Measurements from ENCODE around the gene RCC1.
A peak's percentile ranks its signal among the peaks of the same experiment; 100 is the strongest.
"Not testable (repeated sequence)": the region's sequence is repeated elsewhere in the genome, so short reads cannot be mapped to it uniquely, and the experiment has no call there.

RCC1 gene

DNA sequence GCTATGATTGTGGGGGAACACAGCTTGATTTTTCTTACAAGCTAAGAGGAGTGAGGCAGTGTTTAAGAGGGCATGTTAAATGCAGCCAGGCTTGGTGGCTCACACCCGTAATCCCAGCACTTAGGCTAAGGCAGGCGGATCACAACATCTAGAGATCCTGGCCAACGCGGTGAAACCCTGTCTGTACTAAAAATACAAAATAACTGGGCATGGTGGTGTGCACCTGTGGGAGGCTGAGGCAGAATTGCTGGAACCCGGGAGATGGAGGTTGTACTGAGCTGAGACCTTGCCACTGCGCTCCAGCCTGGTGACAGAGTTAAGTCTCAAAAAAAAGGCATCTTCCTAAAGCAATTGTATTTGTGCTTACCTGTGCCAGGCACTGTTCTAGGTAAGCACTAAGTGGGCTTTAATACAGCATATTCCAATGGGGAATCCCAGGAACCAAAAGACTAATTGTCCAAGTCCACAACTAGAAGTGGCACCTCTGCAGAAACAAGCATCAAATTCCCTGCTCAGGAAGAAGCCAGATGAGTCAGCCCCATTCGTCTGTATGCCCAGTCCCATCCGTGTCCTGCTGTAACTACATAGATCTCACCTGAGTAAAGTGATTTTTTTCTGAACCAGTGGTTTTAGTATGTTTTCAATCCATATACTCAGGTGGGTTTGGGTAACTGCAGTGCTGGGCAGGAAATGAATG lies 4.6 kb downstream of the RCC1 start:
- H3K4me1 ChIP-seq (ENCODE audit: control extremely low read depth in 1 of 4, control insufficient read depth in 4 of 4, insufficient read depth in 4 of 4, low read length in 3 of 4): peaks cover 30 to 48% (median 38%) of the 10 kb centered on the region in 4 experiments

DNA sequence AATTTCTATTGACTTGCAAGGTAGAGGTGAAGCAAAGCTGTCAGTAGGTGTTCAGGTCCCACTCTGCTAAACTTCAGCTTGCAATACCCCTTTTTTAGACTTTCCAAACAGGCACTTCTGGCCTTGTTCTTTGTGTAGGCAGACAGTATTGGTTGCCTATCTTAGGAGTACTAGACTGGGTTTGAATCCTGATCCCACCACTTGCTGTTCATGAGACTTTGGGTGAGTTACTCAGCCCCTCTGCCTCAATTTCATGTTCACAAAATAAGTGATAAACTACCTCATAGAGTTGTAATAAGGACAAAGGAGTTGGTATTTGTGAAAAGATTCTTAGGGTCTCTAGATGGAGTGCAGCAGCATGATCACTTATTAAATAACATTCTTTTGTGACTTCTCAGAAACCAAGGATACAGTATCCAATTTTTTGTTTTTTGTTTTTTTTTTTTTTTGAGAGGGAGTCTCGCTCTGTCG lies 5.2 kb downstream of the RCC1 start:
- Histone ChIP-seq H3K27ac (ENCODE audit: insufficient read depth in 1 of 2, low read depth in 1 of 2, low read length in 2 of 2, poor library complexity in 1 of 2, severe bottlenecking in 2 of 2) (peak overlapping the region in 1 of 2 experiments; percentile 95), H3K27me3 (replicated peaks in 2 of 5; ENCODE audit: control insufficient read depth in 4 of 5, insufficient read depth in 5 of 5, low read length in 4 of 5) (no peaks in the 10 kb centered on the region), H3K4me1 (ENCODE audit: control extremely low read depth in 1 of 4, control insufficient read depth in 4 of 4, insufficient read depth in 4 of 4, low read length in 3 of 4) (peaks cover 30 to 48% (median 38%) of the 10 kb centered on the region in 4 experiments), H3K36me3 (ENCODE audit: control insufficient read depth in 4 of 4, insufficient read depth in 4 of 4, low read length in 3 of 4) (peaks cover 28 to 63% (median 53%) of the 10 kb centered on the region in 4 experiments), H3K4me3 (ENCODE audit: control insufficient read depth in 1 of 7, extremely low read depth in 1 of 7, insufficient read depth in 4 of 7, low read depth in 2 of 7, low read length in 6 of 7) (peak overlapping the region in 3 of 7 experiments; percentile 1 to 28 (median 8)), H3K9me3 (ENCODE audit: control extremely low read depth in 1 of 5, control insufficient read depth in 4 of 5, insufficient read depth in 2 of 5, low read depth in 1 of 5, low read length in 4 of 5) (no peaks in the 10 kb centered on the region)
- ChIA-PET CTCF (interaction anchor here (1.0 to 1.9 kb wide), 3 partner anchors 16 to 42 kb away, joined by 3 to 4 read pairs (median 3); partner anchors contain the start of gene TRNAU1AP), POLR2A (interaction anchor here (2.1 kb wide), 1 partner anchor 7 kb away, joined by 7 read pairs; no protein-coding TSS in a partner anchor)
- DNase-seq: no peak
- WGBS (ENCODE audit: insufficient coverage): 100% methylated on average over 1 of the region's 2 CpGs

More for the DNA sequence above, 4.6 kb downstream of the RCC1 start:
- Histone ChIP-seq H3K27ac (ENCODE audit: insufficient read depth in 1 of 2, low read depth in 1 of 2, low read length in 2 of 2, poor library complexity in 1 of 2, severe bottlenecking in 2 of 2) (peak overlapping the region in 1 of 2 experiments; percentile 95), H3K36me3 (ENCODE audit: control insufficient read depth in 4 of 4, insufficient read depth in 4 of 4, low read length in 3 of 4) (peaks cover 28 to 63% (median 53%) of the 10 kb centered on the region in 4 experiments), H3K4me3 (ENCODE audit: control insufficient read depth in 1 of 7, extremely low read depth in 1 of 7, insufficient read depth in 4 of 7, low read depth in 2 of 7, low read length in 6 of 7) (peak overlapping the region in 5 of 7 experiments; percentile 13 to 99 (median 94)), H3K9me3 (ENCODE audit: control extremely low read depth in 1 of 5, control insufficient read depth in 4 of 5, insufficient read depth in 2 of 5, low read depth in 1 of 5, low read length in 4 of 5) (no peaks in the 10 kb centered on the region), H3K27me3 (replicated peaks in 2 of 5; ENCODE audit: control insufficient read depth in 4 of 5, insufficient read depth in 5 of 5, low read length in 4 of 5) (no peaks in the 10 kb centered on the region)
- 89% methylated on average over 8 of the region's 8 CpGs for WGBS (ENCODE audit: insufficient coverage)
- DNase-seq: no peak
- ChIA-PET CTCF (interaction anchor here (1.0 to 1.9 kb wide), 4 partner anchors 8 to 43 kb away, joined by 3 to 4 read pairs (median 4); partner anchors contain the start of gene TRNAU1AP), POLR2A (interaction anchor here (0.9 to 2.1 kb wide), 3 partner anchors 8 to 115 kb away, joined by 3 to 7 read pairs (median 3); no protein-coding TSS in a partner anchor)

DNA sequence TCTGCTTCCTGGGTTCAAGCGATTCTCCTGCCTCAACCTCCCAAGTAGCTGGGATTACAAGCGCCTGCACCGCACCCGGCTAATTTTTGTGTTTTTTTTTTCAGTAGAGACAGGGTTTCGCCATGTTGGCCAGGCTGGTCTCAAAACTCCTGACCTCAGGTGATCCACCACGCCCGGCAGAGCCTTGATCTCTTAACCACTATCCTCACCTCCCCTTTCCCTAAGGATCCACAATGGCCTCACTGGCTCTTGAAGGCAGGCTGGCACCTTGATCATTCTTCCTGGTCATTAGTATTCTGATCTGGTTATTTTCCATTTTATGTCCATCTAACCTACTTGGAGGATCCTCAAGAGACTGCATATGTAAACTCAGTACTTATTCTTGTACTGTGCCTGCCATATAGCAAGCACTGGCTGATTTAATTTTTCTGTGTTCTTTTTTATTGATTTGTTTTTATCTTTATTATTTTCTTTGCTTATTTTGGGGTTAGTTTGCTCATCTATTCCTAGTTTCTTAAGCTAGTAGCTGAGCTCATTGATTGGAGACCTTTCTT lies 6.3 kb downstream of the RCC1 start:
- no peaks in the 10 kb centered on the region for H3K9me3 ChIP-seq (ENCODE audit: control extremely low read depth in 1 of 5, control insufficient read depth in 4 of 5, insufficient read depth in 2 of 5, low read depth in 1 of 5, low read length in 4 of 5)
- ChIA-PET CTCF (no interaction called here), POLR2A (interaction anchor here (0.7 kb wide), 1 partner anchor 22 kb away, joined by 3 read pairs; no protein-coding TSS in a partner anchor)
- DNase-seq: no peak
- peaks cover 30 to 42% (median 37%) of the 10 kb centered on the region in 4 experiments for H3K4me1 ChIP-seq (ENCODE audit: control extremely low read depth in 1 of 4, control insufficient read depth in 4 of 4, insufficient read depth in 4 of 4, low read length in 3 of 4)
- H3K4me3 ChIP-seq (ENCODE audit: control insufficient read depth in 1 of 7, extremely low read depth in 1 of 7, insufficient read depth in 4 of 7, low read depth in 2 of 7, low read length in 6 of 7): no peak overlapping the region
- H3K36me3 ChIP-seq (ENCODE audit: control insufficient read depth in 4 of 4, insufficient read depth in 4 of 4, low read length in 3 of 4): peaks cover 28 to 63% (median 49%) of the 10 kb centered on the region in 4 experiments
- H3K27me3 ChIP-seq (replicated peaks in 2 of 5; ENCODE audit: control insufficient read depth in 4 of 5, insufficient read depth in 5 of 5, low read length in 4 of 5): no peaks in the 10 kb centered on the region
- H3K27ac ChIP-seq (ENCODE audit: insufficient read depth in 1 of 2, low read depth in 1 of 2, low read length in 2 of 2, poor library complexity in 1 of 2, severe bottlenecking in 2 of 2): peak overlapping the region in 1 of 2 experiments; percentile 3
- 98% methylated on average over 7 of the region's 7 CpGs for WGBS (ENCODE audit: insufficient coverage)

DNA sequence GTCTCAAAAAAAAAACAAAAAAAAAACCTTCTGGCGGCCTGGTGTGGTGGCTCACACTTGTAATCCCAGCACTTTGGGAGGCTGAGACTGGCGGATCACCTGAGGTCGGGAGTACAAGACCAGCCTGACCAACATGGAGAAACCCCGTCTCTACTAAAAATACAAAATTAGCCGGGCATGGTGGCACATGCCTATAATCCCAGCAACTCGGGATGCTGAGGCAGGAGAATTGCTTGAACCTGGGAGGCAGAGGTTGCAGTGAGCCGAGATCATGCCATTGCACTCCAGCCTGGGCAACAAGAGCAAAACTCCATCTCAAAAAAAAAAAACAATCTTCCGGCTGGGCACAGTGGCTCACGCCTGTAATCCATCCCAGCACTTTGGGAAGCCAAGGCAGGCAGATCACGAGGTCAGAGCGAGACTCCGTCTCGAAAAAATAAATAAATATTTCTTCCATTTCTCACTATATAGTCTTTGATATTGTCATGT lies 8.6 kb downstream of the RCC1 start:
- peaks cover 16 to 34% (median 27%) of the 10 kb centered on the region in 4 experiments for H3K4me1 ChIP-seq (ENCODE audit: control extremely low read depth in 1 of 4, control insufficient read depth in 4 of 4, insufficient read depth in 4 of 4, low read length in 3 of 4)
- not testable (repeated sequence) for H3K27me3 ChIP-seq (replicated peaks in 2 of 5; ENCODE audit: control insufficient read depth in 4 of 5, insufficient read depth in 5 of 5, low read length in 4 of 5); DNase-seq; H3K9me3 ChIP-seq (ENCODE audit: control extremely low read depth in 1 of 5, control insufficient read depth in 4 of 5, insufficient read depth in 2 of 5, low read depth in 1 of 5, low read length in 4 of 5); H3K4me3 ChIP-seq (ENCODE audit: control insufficient read depth in 1 of 7, extremely low read depth in 1 of 7, insufficient read depth in 4 of 7, low read depth in 2 of 7, low read length in 6 of 7); H3K27ac ChIP-seq (ENCODE audit: insufficient read depth in 1 of 2, low read depth in 1 of 2, low read length in 2 of 2, poor library complexity in 1 of 2, severe bottlenecking in 2 of 2)
- peaks cover 23 to 50% (median 28%) of the 10 kb centered on the region in 4 experiments for H3K36me3 ChIP-seq (ENCODE audit: control insufficient read depth in 4 of 4, insufficient read depth in 4 of 4, low read length in 3 of 4)
- POLR2A ChIA-PET: interaction anchor here (0.6 kb wide), 1 partner anchor 54 kb away, joined by 3 read pairs; no protein-coding TSS in a partner anchor
- CTCF ChIA-PET: interaction anchor here (1.4 kb wide), 1 partner anchor 90 kb away, joined by 4 read pairs; no protein-coding TSS in a partner anchor
- 96% methylated on average over 7 of the region's 13 CpGs for WGBS (ENCODE audit: insufficient coverage)

DNA sequence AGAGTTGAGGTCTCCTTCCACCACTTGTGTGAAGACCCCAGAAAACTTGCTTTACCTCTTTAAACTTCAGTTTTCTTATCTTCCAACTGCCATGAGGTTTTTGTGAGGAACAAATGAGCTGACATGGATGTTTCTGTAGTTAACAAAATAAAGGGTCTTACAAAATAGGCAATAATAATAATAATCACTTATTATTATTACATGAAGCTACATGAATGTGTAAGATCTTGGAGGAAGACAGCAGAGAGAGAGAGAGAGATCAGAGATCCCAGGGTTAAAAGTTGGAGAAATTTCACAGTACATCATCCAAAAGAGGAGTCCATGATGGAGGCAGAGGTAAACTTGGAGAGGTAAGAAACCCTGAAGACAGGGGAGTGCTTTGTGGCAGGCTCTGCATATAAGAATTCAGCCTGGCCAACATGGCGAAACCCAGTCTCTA lies 10.7 kb downstream of the RCC1 start:
- CTCF ChIA-PET: interaction anchor here (1.4 to 3.2 kb wide), 2 partner anchors 87 to 95 kb away, joined by 3 to 28 read pairs; no protein-coding TSS in a partner anchor
- Histone ChIP-seq H3K36me3 (ENCODE audit: control insufficient read depth in 4 of 4, insufficient read depth in 4 of 4, low read length in 3 of 4) (peaks cover 8 to 29% (median 17%) of the 10 kb centered on the region in 4 experiments), H3K27me3 (replicated peaks in 2 of 5; ENCODE audit: control insufficient read depth in 4 of 5, insufficient read depth in 5 of 5, low read length in 4 of 5) (no peaks in the 10 kb centered on the region), H3K4me3 (ENCODE audit: control insufficient read depth in 1 of 7, extremely low read depth in 1 of 7, insufficient read depth in 4 of 7, low read depth in 2 of 7, low read length in 6 of 7) (no peak overlapping the region), H3K4me1 (ENCODE audit: control extremely low read depth in 1 of 4, control insufficient read depth in 4 of 4, insufficient read depth in 4 of 4, low read length in 3 of 4) (peaks cover 2 to 22% (median 18%) of the 10 kb centered on the region in 4 experiments), H3K27ac (ENCODE audit: insufficient read depth in 1 of 2, low read depth in 1 of 2, low read length in 2 of 2, poor library complexity in 1 of 2, severe bottlenecking in 2 of 2) (peak overlapping the region in 1 of 2 experiments; percentile 14), H3K9me3 (ENCODE audit: control extremely low read depth in 1 of 5, control insufficient read depth in 4 of 5, insufficient read depth in 2 of 5, low read depth in 1 of 5, low read length in 4 of 5) (no peaks in the 10 kb centered on the region)
- WGBS (ENCODE audit: insufficient coverage): 91% methylated on average over 1 of the region's 1 CpG
- no peak for DNase-seq
- POLR2A ChIA-PET: interaction anchor here (0.6 kb wide), 1 partner anchor 63 kb away, joined by 6 read pairs; no protein-coding TSS in a partner anchor

DNA sequence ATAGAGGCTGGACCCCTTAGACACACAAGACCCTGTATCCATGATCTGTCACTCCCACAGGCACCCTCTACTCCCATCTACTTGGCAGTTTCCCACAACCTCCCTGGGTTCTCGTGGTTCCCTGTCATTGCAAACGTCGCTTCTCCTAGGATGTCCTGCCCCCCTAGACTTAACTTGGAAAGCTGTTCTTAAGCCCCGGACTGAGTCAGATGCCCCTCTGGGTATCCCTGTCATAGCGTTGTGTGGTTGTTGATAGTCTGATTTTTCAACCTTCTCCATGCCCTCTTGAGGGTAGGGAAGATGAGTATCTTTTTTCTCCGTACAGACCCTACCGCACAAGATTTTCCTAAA lies 11.8 kb downstream of the RCC1 start:
- ChIA-PET POLR2A (interaction anchor here (1.7 kb wide), 1 partner anchor 85 kb away, joined by 4 read pairs; no protein-coding TSS in a partner anchor), CTCF (interaction anchor here (0.7 to 3.2 kb wide), 5 partner anchors 9 to 86 kb away, joined by 3 to 28 read pairs (median 5); no protein-coding TSS in a partner anchor)
- Histone ChIP-seq H3K9me3 (ENCODE audit: control extremely low read depth in 1 of 5, control insufficient read depth in 4 of 5, insufficient read depth in 2 of 5, low read depth in 1 of 5, low read length in 4 of 5) (no peaks in the 10 kb centered on the region), H3K27me3 (replicated peaks in 2 of 5; ENCODE audit: control insufficient read depth in 4 of 5, insufficient read depth in 5 of 5, low read length in 4 of 5) (no peaks in the 10 kb centered on the region), H3K36me3 (ENCODE audit: control insufficient read depth in 4 of 4, insufficient read depth in 4 of 4, low read length in 3 of 4) (peaks cover 4 to 24% (median 13%) of the 10 kb centered on the region in 4 experiments), H3K27ac (ENCODE audit: insufficient read depth in 1 of 2, low read depth in 1 of 2, low read length in 2 of 2, poor library complexity in 1 of 2, severe bottlenecking in 2 of 2) (peak overlapping the region in 1 of 2 experiments; percentile 61), H3K4me1 (ENCODE audit: control extremely low read depth in 1 of 4, control insufficient read depth in 4 of 4, insufficient read depth in 4 of 4, low read length in 3 of 4) (peaks cover 2 to 20% (median 18%) of the 10 kb centered on the region in 4 experiments), H3K4me3 (ENCODE audit: control insufficient read depth in 1 of 7, extremely low read depth in 1 of 7, insufficient read depth in 4 of 7, low read depth in 2 of 7, low read length in 6 of 7) (peak overlapping the region in 6 of 7 experiments; percentile 78 to 93 (median 80))
- 20% methylated on average over 1 of the region's 7 CpGs for WGBS (ENCODE audit: insufficient coverage)
- DNase-seq: no peak

Data from common myeloid progenitor, CD34-positive (primary cell).